SH-SY5Y (cell line): Measurements from ENCODE around the gene GUK1.

Experiments
- GATA2 ChIP-seq: IDR thresholded peaks from 2 replicates; pipeline ENCODE4 v1.6.1; 2011; ENCODE audit warnings: mild to moderate bottlenecking, low read depth, low read length
- GATA3 ChIP-seq: IDR thresholded peaks from 2 replicates; pipeline ENCODE4 v1.6.1; 2011; ENCODE audit warnings: low read depth, mild to moderate bottlenecking, low read length, moderate library complexity

DNA sequence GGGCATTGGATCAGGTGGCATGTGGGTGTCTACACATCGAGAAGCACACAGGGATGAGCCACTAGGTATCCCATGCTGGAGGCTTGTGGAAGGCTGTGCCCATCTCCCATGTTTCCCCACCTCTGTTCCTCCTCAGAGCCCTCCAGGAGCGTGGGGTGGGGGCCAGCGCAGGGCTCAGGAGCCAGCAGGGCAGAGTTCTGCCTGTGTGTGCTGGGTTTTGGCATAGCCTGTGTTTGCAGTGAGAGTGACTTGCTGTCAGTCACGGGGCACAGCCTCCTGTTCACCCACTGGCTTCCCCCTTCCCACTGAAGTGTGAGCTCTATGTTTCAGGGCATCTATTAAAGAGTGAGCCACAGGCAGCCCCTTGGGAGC lies 35.9 kb downstream of the GUK1 start:
- no peak for TF ChIP-seq GATA2
- TF ChIP-seq GATA3 = no peak
